HG02852 (cell line): ENCODE measurements around the gene SPATA16.
"Not testable (repeated sequence)": the region's sequence is repeated elsewhere in the genome, so short reads cannot be mapped to it uniquely, and the experiment has no call there.

Experiments used
- ATAC-seq: cut with Tn5 transposase; IDR thresholded peaks from one replicate; pipeline ENCODE4 v1.9.1; 2021; ENCODE audit warnings: mild to moderate bottlenecking, moderate library complexity; ENCODE audit not compliant: unreplicated experiment

SPATA16 gene

GRCh38 chr3:173140986-173141385 lies at the start of gene SPATA16:
SPATA16 (minus strand) TSS chr3:173141235; CDS start chr3:173117731, 23,504 bp downstream.
- no peak for ATAC-seq

- ATAC-seq, result not testable (repeated sequence)
These were observed 42.0 kb upstream of the SPATA16 start for GRCh38 chr3:173183022-173183421.

GRCh38 chr3:173173652-173174051 lies 32.6 kb upstream of the SPATA16 start:
- ATAC-seq, result no peak

- not testable (repeated sequence) for ATAC-seq
These were observed 18.1 kb upstream of the SPATA16 start for GRCh38 chr3:173159139-173159538.

GRCh38 chr3:173156533-173156932 lies 15.5 kb upstream of the SPATA16 start:
- ATAC-seq, result not testable (repeated sequence)

GRCh38 chr3:173153631-173154030 lies 12.6 kb upstream of the SPATA16 start:
- no peak for ATAC-seq

GRCh38 chr3:173139420-173139819 lies 1.6 kb downstream of the SPATA16 start:
- ATAC-seq, result no peak

GRCh38 chr3:173138026-173138425 lies 3.0 kb downstream of the SPATA16 start:
- ATAC-seq, result no peak

- no peak for ATAC-seq
These were observed 6.0 kb downstream of the SPATA16 start for GRCh38 chr3:173135059-173135458.

- no peak for ATAC-seq
These were observed 12.4 kb downstream of the SPATA16 start for GRCh38 chr3:173128633-173129032.

GRCh38 chr3:173111321-173111720 lies 29.7 kb downstream of the SPATA16 start:
- no peak for ATAC-seq

- no peak for ATAC-seq
These were observed 31.9 kb downstream of the SPATA16 start for GRCh38 chr3:173109143-173109542.

- no peak for ATAC-seq
These were observed 37.6 kb downstream of the SPATA16 start for GRCh38 chr3:173103469-173103868.

GRCh38 chr3:173098959-173099358 lies 42.1 kb downstream of the SPATA16 start:
- ATAC-seq, result no peak

- ATAC-seq, result no peak
These were observed 43.8 kb downstream of the SPATA16 start for GRCh38 chr3:173096994-173097785.

GRCh38 chr3:173096140-173096539 lies 44.9 kb downstream of the SPATA16 start:
- peak; percentile 57 for ATAC-seq

- ATAC-seq, result no peak
These were observed 49.0 kb downstream of the SPATA16 start for GRCh38 chr3:173092038-173092437.

- ATAC-seq, result no peak
These were observed 50.5 kb downstream of the SPATA16 start for GRCh38 chr3:173090492-173090891.

GRCh38 chr3:173089283-173089682 lies 51.8 kb downstream of the SPATA16 start:
- ATAC-seq, result no peak

GRCh38 chr3:173078525-173078924 lies 62.5 kb downstream of the SPATA16 start:
- no peak for ATAC-seq

GRCh38 chr3:173066044-173067004 lies 74.7 kb downstream of the SPATA16 start:
- ATAC-seq, result no peak

GRCh38 chr3:173065543-173065981 lies 75.5 kb downstream of the SPATA16 start:
- ATAC-seq, result peak; percentile 48
